T47D (cell line): ENCODE measurements around the gene SEPHS1.
A peak's percentile ranks its signal among the peaks of the same experiment; 100 is the strongest.

Experiments used
- DNase-seq, 2 experiments: peaks; one replicate each; pipeline versions ENCODE4 v3.0.0 to v3.0.0-alpha.2; 2011 to 2012; ENCODE audit warnings: low read depth in 1 of 2, low spot score in 1 of 2
- JUND ChIP-seq: IDR thresholded peaks from 2 replicates; pipeline ENCODE4 v1.6.1; 2012; ENCODE audit warnings: low read depth
- in situ Hi-C: cut with HindIII; loops from 2 replicates; pipeline ENCODE4 v1.10.0; 2016; ENCODE audit warnings: low sequenced_read_pairs, low pct_unique_long_range_greater_than_20kb

Gene SEPHS1

GRCh38 chr10:13376746-13377145 is 28.7 kb upstream of the SEPHS1 start:
- in situ Hi-C loops: no loop called here
- no peak for TF ChIP-seq JUND
- no peak for DNase-seq

GRCh38 chr10:13376297-13376696 is 28.2 kb upstream of the SEPHS1 start:
- DNase-seq: no peak
- in situ Hi-C loops: no loop called here
- TF ChIP-seq JUND: no peak

GRCh38 chr10:13375791-13376190 is 27.7 kb upstream of the SEPHS1 start:
- in situ Hi-C loops: no loop called here
- no peak for TF ChIP-seq JUND
- no peak for DNase-seq

DNA sequence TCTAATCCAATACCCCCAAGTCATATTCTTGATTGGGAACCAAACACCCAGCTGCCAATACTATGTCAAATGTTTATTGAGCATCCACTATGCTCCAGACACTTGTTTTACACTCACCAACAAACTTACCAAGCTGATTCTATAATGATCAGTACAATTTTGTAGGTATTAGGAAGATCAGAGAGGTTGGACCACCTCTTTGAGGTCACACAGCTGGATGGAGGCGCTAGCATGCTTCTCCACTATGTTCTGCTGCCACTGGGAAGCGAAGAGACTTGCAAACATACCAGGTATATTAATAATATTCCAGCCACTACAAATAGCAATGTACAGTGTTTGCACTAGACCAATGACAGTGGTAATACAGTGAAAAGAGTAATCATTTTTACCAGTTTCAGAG is 25.6 kb upstream of the SEPHS1 start:
- no peak for DNase-seq
- TF ChIP-seq JUND: no peak
- in situ Hi-C loops: no loop called here

- in situ Hi-C loops: no loop called here
- DNase-seq: no peak
- TF ChIP-seq JUND: no peak
Observed at GRCh38 chr10:13372524-13372923, 24.4 kb upstream of the SEPHS1 start.

DNA sequence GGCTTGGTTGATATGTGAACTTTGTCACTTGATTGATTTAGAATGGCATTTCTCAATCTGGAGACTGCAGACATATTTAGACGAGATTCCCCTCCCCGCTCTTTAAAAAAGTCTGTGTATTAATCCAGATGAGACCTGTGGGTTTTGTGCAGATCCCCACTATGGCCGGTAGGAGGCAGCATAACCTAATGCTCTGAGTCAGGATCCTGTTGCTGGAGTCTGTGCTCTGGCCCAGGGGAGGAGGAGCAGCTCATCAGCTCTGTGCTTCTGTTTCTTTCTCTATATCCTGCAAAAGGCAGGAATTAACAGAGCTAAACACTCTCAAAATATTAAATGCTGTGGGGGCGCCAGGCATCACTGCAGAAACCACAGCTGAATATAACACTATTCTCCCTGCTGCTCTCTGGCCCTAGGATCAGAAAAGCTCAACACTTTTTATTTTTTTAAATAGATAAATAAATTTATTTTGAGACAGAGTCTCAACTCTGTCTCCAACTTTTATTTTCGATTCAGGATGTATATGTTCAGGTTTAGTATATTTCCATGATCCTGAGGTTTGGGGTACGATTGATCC is 23.9 kb upstream of the SEPHS1 start:
- TF ChIP-seq JUND: no peak
- peak; percentile 84 to 94 for DNase-seq
- in situ Hi-C loops: no loop called here

- in situ Hi-C loops: no loop called here
- no peak for DNase-seq
- TF ChIP-seq JUND: no peak
Observed at GRCh38 chr10:13366891-13367290, 18.8 kb upstream of the SEPHS1 start.

DNA sequence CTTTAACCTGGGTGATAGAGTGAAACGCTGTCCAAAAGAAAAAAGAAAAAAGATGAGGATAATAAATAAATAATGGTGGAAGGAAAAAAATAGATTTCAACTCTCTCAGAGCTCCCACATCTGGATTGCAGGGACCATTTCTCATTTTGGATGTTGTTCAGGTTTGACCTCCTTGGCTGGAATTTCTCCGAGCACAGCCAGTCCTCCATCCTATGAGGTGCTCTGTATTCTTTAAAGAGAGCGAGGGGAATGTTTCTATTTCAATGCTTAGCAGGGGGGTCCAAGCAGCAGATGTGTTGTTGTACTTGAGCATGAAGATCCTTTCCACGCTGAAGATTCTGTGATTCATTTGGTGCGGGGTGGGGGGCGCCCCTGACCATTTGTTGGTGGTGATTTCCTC is 17.7 kb upstream of the SEPHS1 start:
- TF ChIP-seq JUND: no peak
- in situ Hi-C loops: no loop called here
- no peak for DNase-seq

- in situ Hi-C loops: no loop called here
- no peak for DNase-seq
- no peak for TF ChIP-seq JUND
Observed at GRCh38 chr10:13365243-13365642, 17.1 kb upstream of the SEPHS1 start.

DNA sequence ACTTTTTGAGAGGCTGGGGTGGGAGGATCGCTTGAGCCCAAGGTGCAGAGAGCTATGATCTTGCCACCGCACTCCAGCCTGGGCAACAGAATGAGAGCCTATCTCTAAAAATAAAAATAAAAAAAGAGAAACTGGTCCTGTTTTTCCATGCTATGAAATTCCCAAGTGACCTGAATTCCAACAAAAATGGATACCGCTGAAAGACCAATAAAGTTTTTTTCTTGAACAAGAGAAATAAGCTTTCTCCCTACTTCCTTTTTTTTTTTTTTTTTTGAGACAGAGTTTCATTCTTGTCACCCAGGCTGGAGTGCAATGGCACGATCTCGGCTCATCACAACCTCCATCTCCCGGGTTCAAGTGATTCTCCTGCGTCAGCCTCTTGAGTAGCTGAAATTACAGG is 12.5 kb upstream of the SEPHS1 start:
- in situ Hi-C loops: no loop called here
- TF ChIP-seq JUND: no peak
- DNase-seq: no peak

- no peak for DNase-seq
- in situ Hi-C loops: no loop called here
- no peak for TF ChIP-seq JUND
Observed at GRCh38 chr10:13356392-13356791, 8.3 kb upstream of the SEPHS1 start.

DNA sequence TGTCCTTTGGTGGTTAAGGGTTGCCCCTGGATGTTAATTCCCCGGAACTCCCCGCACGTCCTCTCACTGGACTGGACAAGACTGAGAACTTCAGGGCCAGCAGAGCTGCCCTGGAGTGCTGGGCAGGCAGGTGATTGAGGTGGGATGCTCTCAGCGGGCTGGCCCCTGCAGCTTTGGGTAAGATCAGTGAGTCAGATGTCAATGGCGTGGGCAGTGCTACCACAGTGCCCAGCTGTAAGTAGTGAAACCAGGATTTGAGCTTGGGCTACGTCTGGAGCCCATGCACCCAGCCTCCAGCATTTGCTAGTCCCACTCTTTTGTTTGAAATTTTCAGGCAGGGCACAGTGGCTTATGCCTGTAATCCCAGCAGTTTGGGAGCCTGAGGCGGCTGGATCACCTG is 6.7 kb upstream of the SEPHS1 start:
- no peak for DNase-seq
- no peak for TF ChIP-seq JUND
- in situ Hi-C loops: no loop called here

GRCh38 chr10:13352519-13352918 is 4.4 kb upstream of the SEPHS1 start:
- in situ Hi-C loops: no loop called here
- no peak for DNase-seq
- TF ChIP-seq JUND: no peak

- no peak for TF ChIP-seq JUND
- in situ Hi-C loops: no loop called here
- DNase-seq: no peak
Observed at GRCh38 chr10:13351340-13351915, 3.3 kb upstream of the SEPHS1 start.
